Measurements from ENCODE around the gene ZNF836. TPM values are rescaled to one million over a fixed set of nuclear protein-coding genes. Genes with fewer than 3 reads are reported as not detected.

Gene ZNF836
- total RNA-seq, 1 experiment from 2014 or later: 28.8 TPM

- Mint-ChIP-seq H3K27me3 (ENCODE audit: low read depth) (no peaks in the 10 kb centered on the region; the same call in 1 of the 2 replicates), H3K9me3 (no peaks in the 10 kb centered on the region), H3K36me3 (peaks cover 86% of the 10 kb centered on the region), H3K4me1 (no peaks in the 10 kb centered on the region), H3K4me3 (no peak overlapping the region), H3K27ac (peak overlapping the region; percentile 87; the same call in 1 of the 2 replicates)
- ChIA-PET CTCF (no interaction called here), POLR2A (no interaction called here)
- no peak for ATAC-seq
- TF ChIP-seq, protein P1, sequence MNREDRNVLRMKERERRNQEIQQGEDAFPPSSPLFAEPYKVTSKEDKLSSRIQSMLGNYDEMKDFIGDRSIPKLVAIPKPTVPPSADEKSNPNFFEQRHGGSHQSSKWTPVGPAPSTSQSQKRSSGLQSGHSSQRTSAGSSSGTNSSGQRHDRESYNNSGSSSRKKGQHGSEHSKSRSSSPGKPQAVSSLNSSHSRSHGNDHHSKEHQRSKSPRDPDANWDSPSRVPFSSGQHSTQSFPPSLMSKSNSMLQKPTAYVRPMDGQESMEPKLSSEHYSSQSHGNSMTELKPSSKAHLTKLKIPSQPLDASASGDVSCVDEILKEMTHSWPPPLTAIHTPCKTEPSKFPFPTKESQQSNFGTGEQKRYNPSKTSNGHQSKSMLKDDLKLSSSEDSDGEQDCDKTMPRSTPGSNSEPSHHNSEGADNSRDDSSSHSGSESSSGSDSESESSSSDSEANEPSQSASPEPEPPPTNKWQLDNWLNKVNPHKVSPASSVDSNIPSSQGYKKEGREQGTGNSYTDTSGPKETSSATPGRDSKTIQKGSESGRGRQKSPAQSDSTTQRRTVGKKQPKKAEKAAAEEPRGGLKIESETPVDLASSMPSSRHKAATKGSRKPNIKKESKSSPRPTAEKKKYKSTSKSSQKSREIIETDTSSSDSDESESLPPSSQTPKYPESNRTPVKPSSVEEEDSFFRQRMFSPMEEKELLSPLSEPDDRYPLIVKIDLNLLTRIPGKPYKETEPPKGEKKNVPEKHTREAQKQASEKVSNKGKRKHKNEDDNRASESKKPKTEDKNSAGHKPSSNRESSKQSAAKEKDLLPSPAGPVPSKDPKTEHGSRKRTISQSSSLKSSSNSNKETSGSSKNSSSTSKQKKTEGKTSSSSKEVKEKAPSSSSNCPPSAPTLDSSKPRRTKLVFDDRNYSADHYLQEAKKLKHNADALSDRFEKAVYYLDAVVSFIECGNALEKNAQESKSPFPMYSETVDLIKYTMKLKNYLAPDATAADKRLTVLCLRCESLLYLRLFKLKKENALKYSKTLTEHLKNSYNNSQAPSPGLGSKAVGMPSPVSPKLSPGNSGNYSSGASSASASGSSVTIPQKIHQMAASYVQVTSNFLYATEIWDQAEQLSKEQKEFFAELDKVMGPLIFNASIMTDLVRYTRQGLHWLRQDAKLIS (CRISPR knock-in tag; IDR thresholded peaks at IDR 0.05; ENCODE audit: borderline replicate concordance): no peak
- TF ChIP-seq RELA (CRISPR knock-in tag; IDR thresholded peaks at IDR 0.05; ENCODE audit: borderline replicate concordance): no peak
- TF ChIP-seq IRF2 (CRISPR knock-in tag; IDR thresholded peaks at IDR 0.05; ENCODE audit: borderline replicate concordance, low read depth): no peak
- TF ChIP-seq FOXK1 (CRISPR knock-in tag; IDR thresholded peaks at IDR 0.05): no peak
- no peak for TF ChIP-seq NFYB (CRISPR knock-in tag; conservative IDR thresholded peaks at IDR 0.05; ENCODE audit: low read depth)
- no peak for TF ChIP-seq ESRRA (CRISPR knock-in tag; IDR thresholded peaks at IDR 0.05; ENCODE audit: borderline replicate concordance)
- no peak for TF ChIP-seq ARID4B (CRISPR knock-in tag; IDR thresholded peaks at IDR 0.05; ENCODE audit: borderline replicate concordance)
- no peak for TF ChIP-seq CREB1 (CRISPR knock-in tag; IDR thresholded peaks at IDR 0.05)
- TF ChIP-seq PRRX2 (CRISPR knock-in tag; IDR thresholded peaks at IDR 0.05): no peak
- TF ChIP-seq SOX15 (CRISPR knock-in tag; IDR thresholded peaks at IDR 0.05): no peak
- no peak for TF ChIP-seq GRHL2 (CRISPR knock-in tag; IDR thresholded peaks at IDR 0.05; ENCODE audit: insufficient replicate concordance, severe bottlenecking)
- no peak for TF ChIP-seq CBFB (CRISPR knock-in tag; IDR thresholded peaks at IDR 0.05; ENCODE audit: low read depth)
- TF ChIP-seq FOXJ3 (CRISPR knock-in tag; IDR thresholded peaks at IDR 0.05; ENCODE audit: borderline replicate concordance): no peak
- no peak for TF ChIP-seq ZNF263 (CRISPR knock-in tag; IDR thresholded peaks at IDR 0.05; ENCODE audit: low read depth)
- no peak for TF ChIP-seq GABPB1 (CRISPR knock-in tag; IDR thresholded peaks at IDR 0.05)
- no peak for TF ChIP-seq ETV6 (CRISPR knock-in tag; IDR thresholded peaks at IDR 0.05)
- TF ChIP-seq USF1 (CRISPR knock-in tag; IDR thresholded peaks at IDR 0.05): no peak
- no peak for TF ChIP-seq TP53 (CRISPR knock-in tag; IDR thresholded peaks at IDR 0.05)
- TF ChIP-seq, protein P2, sequence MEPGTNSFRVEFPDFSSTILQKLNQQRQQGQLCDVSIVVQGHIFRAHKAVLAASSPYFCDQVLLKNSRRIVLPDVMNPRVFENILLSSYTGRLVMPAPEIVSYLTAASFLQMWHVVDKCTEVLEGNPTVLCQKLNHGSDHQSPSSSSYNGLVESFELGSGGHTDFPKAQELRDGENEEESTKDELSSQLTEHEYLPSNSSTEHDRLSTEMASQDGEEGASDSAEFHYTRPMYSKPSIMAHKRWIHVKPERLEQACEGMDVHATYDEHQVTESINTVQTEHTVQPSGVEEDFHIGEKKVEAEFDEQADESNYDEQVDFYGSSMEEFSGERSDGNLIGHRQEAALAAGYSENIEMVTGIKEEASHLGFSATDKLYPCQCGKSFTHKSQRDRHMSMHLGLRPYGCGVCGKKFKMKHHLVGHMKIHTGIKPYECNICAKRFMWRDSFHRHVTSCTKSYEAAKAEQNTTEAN (CRISPR knock-in tag; IDR thresholded peaks at IDR 0.05): no peak
- DNase-seq (ENCODE audit: low spot score): no peak
Observed at GRCh38 chr19:52211926-52212571, 40.6 kb upstream of the ZNF836 start.

All from WTC11 (cell line).